Measurements from ENCODE around the gene CAPN12. TPM values are rescaled to one million over a fixed set of nuclear protein-coding genes. Genes with fewer than 3 reads are reported as not detected.

The CAPN12 gene
- total RNA-seq, 1 experiment from 2014 or later, result 8.8 TPM

DNA sequence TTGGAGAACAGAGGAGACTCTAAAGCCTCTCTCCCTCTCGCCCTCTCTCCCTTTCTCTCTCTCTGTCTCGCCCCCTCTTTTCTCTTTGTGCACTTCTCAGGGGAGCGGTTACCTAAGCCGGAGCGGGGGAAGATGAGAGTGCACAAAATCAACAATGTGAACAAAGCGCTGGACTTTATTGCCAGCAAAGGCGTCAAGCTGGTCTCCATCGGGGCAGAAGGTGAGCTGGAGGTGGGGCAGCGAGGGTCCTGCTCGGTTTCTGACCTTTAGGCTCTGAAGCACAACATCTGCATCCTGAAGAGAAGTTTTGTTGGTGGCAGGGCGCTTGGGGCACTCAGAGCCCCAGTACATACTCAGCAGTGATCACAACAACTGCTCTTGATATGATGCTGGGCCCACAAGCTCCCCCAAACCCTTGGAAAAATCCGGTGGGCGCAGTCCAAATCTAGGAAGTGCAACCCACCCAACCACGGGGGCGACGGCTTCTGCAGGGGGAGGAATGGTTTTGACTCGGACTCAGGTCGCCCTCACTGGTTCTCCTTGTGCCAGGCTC lies 43.3 kb downstream of the CAPN12 start:
- no peaks in the 10 kb centered on the region for H3K9me2 ChIP-seq (ENCODE audit: insufficient read depth)
- ChIA-PET POLR2A (no interaction called here), CTCF (no interaction called here), RAD21 (ENCODE audit: low non-redundant PET in 1 of 2, low total read pairs in 2 of 2, uncharacterized antibody in 2 of 2, unreplicated experiment in 2 of 2) (no interaction called here)
- no peak overlapping the region for H2AFZ ChIP-seq (ENCODE audit: low read depth, low read length, poor library complexity, severe bottlenecking)
- H3K27me3 ChIP-seq (ENCODE audit: insufficient read depth, low read length), result no peaks in the 10 kb centered on the region
- peaks cover 0 to 22% of the 10 kb centered on the region in 2 experiments; a peak in 1 of 4 replicates for H3K4me1 ChIP-seq (ENCODE audit: control insufficient read depth in 1 of 2, insufficient read depth in 2 of 2, low read length in 2 of 2)
- ATAC-seq, result no peak
- DNase-seq (ENCODE audit: low read depth, low spot score), result no peak
- H3K9ac ChIP-seq (ENCODE audit: low read length), result no peak overlapping the region
- H3K4me3 ChIP-seq (replicated peaks in 1 of 2; ENCODE audit: low read depth in 1 of 2, low read length in 2 of 2), result no peak overlapping the region
- H3K79me2 ChIP-seq (ENCODE audit: insufficient read depth, low read length), result peaks cover 95% of the 10 kb centered on the region
- no peak overlapping the region for H3K4me2 ChIP-seq (ENCODE audit: low read length)
- TF ChIP-seq EZH2 (IDR thresholded peaks at IDR 0.05) (no peak), SRF (IDR thresholded peaks at IDR 0.05; ENCODE audit: low read depth) (no peak), TCF7L2 (IDR thresholded peaks at IDR 0.05; ENCODE audit: borderline replicate concordance, extremely low read depth, insufficient read depth, insufficient read length) (no peak), SIN3A (IDR thresholded peaks at IDR 0.05; ENCODE audit: low read depth) (no peak), SP1 (IDR thresholded peaks at IDR 0.05; ENCODE audit: low read depth) (no peak), ELF1 (IDR thresholded peaks at IDR 0.05; ENCODE audit: borderline replicate concordance, low read depth) (no peak), JUND (IDR thresholded peaks at IDR 0.05) (no peak), ZNF274 (IDR thresholded peaks at IDR 0.05; ENCODE audit: low read depth, low read length) (no peak), ZFX (IDR thresholded peaks at IDR 0.05) (no peak), RAD21 (IDR thresholded peaks at IDR 0.05; ENCODE audit: low read depth) (no peak), ZBTB33 (IDR thresholded peaks at IDR 0.05; ENCODE audit: extremely low read depth, insufficient replicate concordance, low read length) (no peak), YY1 (IDR thresholded peaks at IDR 0.05; ENCODE audit: extremely low read depth, insufficient replicate concordance, low read depth, low read length) (no peak), POLR2AphosphoS5 (IDR thresholded peaks at IDR 0.05; ENCODE audit: low read depth, low read length) (no peak), POLR2A (IDR thresholded peaks at IDR 0.05; ENCODE audit: borderline replicate concordance, extremely low read depth, insufficient read depth, insufficient read length) (no peak), CBX3 (IDR thresholded peaks at IDR 0.05; ENCODE audit: low read depth) (no peak), EGR1 (IDR thresholded peaks at IDR 0.05; ENCODE audit: low read depth) (no peak), FOSL1 (IDR thresholded peaks at IDR 0.05; ENCODE audit: low read depth) (no peak)
- TF ChIP-seq, protein P1, sequence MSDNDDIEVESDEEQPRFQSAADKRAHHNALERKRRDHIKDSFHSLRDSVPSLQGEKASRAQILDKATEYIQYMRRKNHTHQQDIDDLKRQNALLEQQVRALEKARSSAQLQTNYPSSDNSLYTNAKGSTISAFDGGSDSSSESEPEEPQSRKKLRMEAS (IDR thresholded peaks at IDR 0.05), result no peak
- TF ChIP-seq, protein P2, sequence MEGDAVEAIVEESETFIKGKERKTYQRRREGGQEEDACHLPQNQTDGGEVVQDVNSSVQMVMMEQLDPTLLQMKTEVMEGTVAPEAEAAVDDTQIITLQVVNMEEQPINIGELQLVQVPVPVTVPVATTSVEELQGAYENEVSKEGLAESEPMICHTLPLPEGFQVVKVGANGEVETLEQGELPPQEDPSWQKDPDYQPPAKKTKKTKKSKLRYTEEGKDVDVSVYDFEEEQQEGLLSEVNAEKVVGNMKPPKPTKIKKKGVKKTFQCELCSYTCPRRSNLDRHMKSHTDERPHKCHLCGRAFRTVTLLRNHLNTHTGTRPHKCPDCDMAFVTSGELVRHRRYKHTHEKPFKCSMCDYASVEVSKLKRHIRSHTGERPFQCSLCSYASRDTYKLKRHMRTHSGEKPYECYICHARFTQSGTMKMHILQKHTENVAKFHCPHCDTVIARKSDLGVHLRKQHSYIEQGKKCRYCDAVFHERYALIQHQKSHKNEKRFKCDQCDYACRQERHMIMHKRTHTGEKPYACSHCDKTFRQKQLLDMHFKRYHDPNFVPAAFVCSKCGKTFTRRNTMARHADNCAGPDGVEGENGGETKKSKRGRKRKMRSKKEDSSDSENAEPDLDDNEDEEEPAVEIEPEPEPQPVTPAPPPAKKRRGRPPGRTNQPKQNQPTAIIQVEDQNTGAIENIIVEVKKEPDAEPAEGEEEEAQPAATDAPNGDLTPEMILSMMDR (IDR thresholded peaks at IDR 0.05 in 2 of 3, conservative IDR thresholded peaks at IDR 0.05 in 1 of 3; ENCODE audit: borderline replicate concordance in 1 of 3, insufficient read depth in 1 of 3, low read depth in 2 of 3, low read length in 2 of 3), result no peak
- TF ChIP-seq, protein P3, sequence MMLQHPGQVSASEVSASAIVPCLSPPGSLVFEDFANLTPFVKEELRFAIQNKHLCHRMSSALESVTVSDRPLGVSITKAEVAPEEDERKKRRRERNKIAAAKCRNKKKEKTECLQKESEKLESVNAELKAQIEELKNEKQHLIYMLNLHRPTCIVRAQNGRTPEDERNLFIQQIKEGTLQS (IDR thresholded peaks at IDR 0.05), result no peak
- BruUV-seq (replicated peaks), result TSS peak; percentile 32
- H4K20me1 ChIP-seq (ENCODE audit: insufficient read depth), result no peaks in the 10 kb centered on the region
- H3K9me3 ChIP-seq (ENCODE audit: control insufficient read depth in 1 of 2, insufficient read depth in 1 of 2, low read depth in 1 of 2, low read length in 2 of 2), result no peaks in the 10 kb centered on the region
- H3K36me3 ChIP-seq (ENCODE audit: control insufficient read depth in 1 of 2, insufficient read depth in 2 of 2, low read length in 2 of 2), result peaks cover 24 to 81% of the 10 kb centered on the region in 2 experiments
- intact Hi-C loops (cut with micrococcal nuclease), result no loop called here
- H3K27ac ChIP-seq (ENCODE audit: low read depth, low read length), result no peak overlapping the region
